IMR-90 (cell line): Measurements from ENCODE around the gene CDKN3. TPM values are rescaled to one million over a fixed set of nuclear protein-coding genes. Genes with fewer than 3 reads are reported as not detected.

ENCODE experiments used
- ATAC-seq: fragments of 200-7000 bp; cut with Tn5 transposase; 2 replicates; pipeline ENCODE4 v1.9.1; 2020; ENCODE audit warnings: low read depth, mild to moderate bottlenecking, moderate library complexity
- BruUV-seq: library from RNA; stranded (reverse); fragments of 400-500 nt; replicated peaks from 2 replicates; lab custom pipeline; 2021; lab: Mats Ljungman, UMichigan
- CTCF ChIA-PET: fragments of 300-600 bp; formaldehyde crosslinking; extraction: SDS; loops from one replicate; lab custom pipeline; 2021; ENCODE audit warnings: antibody characterized with exemption; lab: Yijun Ruan, JAX
- POLR2A ChIA-PET: fragments of 300-600 bp; sonication (Branson Sonifier 250); formaldehyde crosslinking; loops from one replicate; lab custom pipeline; 2022; ENCODE audit warnings: antibody characterized with exemption; ENCODE audit not compliant: unreplicated experiment; lab: Charles Lee
- DNase-seq: peaks from one replicate; pipeline ENCODE4 v3.0.0; 2013
- H2AFZ ChIP-seq: replicated peaks from 2 replicates; pipeline ENCODE3; 2013; ENCODE audit warnings: low read length, mild to moderate bottlenecking; ENCODE audit not compliant: poor library complexity
- H2AK5ac ChIP-seq: 2 replicates; pipeline ENCODE4 v1.6.1; 2013; ENCODE audit warnings: low read depth, low read length, inconsistent platforms
- H2AK9ac ChIP-seq: replicated peaks from 2 replicates; pipeline ENCODE3; 2013; ENCODE audit warnings: mild to moderate bottlenecking, low read depth, low read length, moderate library complexity; ENCODE audit not compliant: poor library complexity
- H2BK120ac ChIP-seq: 2 replicates; pipeline ENCODE4 v1.6.1; 2013; ENCODE audit warnings: low read depth, low read length, inconsistent platforms
- H2BK15ac ChIP-seq: 3 replicates; pipeline ENCODE4 v1.6.1; 2013; ENCODE audit warnings: low read depth, low read length, inconsistent platforms
- H2BK20ac ChIP-seq: 2 replicates; pipeline ENCODE4 v1.6.1; 2013; ENCODE audit warnings: low read depth, mild to moderate bottlenecking, inconsistent platforms, low read length, moderate library complexity
- H2BK5ac ChIP-seq: 2 replicates; pipeline ENCODE4 v1.6.1; 2013; ENCODE audit warnings: mild to moderate bottlenecking, low read depth, low read length, inconsistent platforms; ENCODE audit not compliant: poor library complexity, severe bottlenecking
- H3K14ac ChIP-seq: replicated peaks from 2 replicates; pipeline ENCODE4 v1.6.1; 2013; ENCODE audit warnings: low read depth, low read length, inconsistent platforms
- H3K18ac ChIP-seq: 2 replicates; pipeline ENCODE4 v1.6.1; 2013; ENCODE audit warnings: low read depth, low read length, control low read depth
- H3K23ac ChIP-seq: 2 replicates; pipeline ENCODE4 v1.6.1; 2013; ENCODE audit warnings: low read depth, low read length, inconsistent platforms
- H3K27ac ChIP-seq: 2 replicates; pipeline ENCODE4 v1.5.1; 2013; ENCODE audit warnings: mild to moderate bottlenecking, control low read depth, low read length; ENCODE audit not compliant: insufficient read depth
- H3K27me3 ChIP-seq: 2 replicates; pipeline ENCODE4 v1.6.1; 2013; ENCODE audit warnings: low read length; ENCODE audit not compliant: control insufficient read depth, insufficient read depth
- H3K36me3 ChIP-seq: 2 replicates; pipeline ENCODE4 v1.6.1; 2013; ENCODE audit warnings: low read length, mixed read lengths; ENCODE audit not compliant: control insufficient read depth, insufficient read depth
- H3K4ac ChIP-seq: 2 replicates; pipeline ENCODE4 v1.6.1; 2013; ENCODE audit warnings: low read depth, low read length, inconsistent platforms
- H3K4me1 ChIP-seq: 2 replicates; pipeline ENCODE4 v1.6.1; 2013; ENCODE audit warnings: low read length, mixed read lengths; ENCODE audit not compliant: control insufficient read depth, insufficient read depth
- H3K4me2 ChIP-seq: 2 replicates; pipeline ENCODE4 v1.6.1; 2013; ENCODE audit warnings: low read depth, mild to moderate bottlenecking, control low read depth, low read length, moderate library complexity
- H3K4me3 ChIP-seq: 2 replicates; pipeline ENCODE4 v1.5.1; 2013; ENCODE audit warnings: low read depth, mild to moderate bottlenecking, control low read depth, low read length, moderate library complexity; ENCODE audit not compliant: insufficient read depth
- H3K56ac ChIP-seq: 2 replicates; pipeline ENCODE4 v1.6.1; 2013; ENCODE audit warnings: low read length, inconsistent platforms; ENCODE audit not compliant: insufficient read depth; ENCODE audit errors: extremely low read depth
- H3K79me1 ChIP-seq, 2 experiments: 2 replicates each; pipeline ENCODE4 v1.6.1; 2013; ENCODE audit warnings: low read length in 2 of 2, inconsistent platforms in 1 of 2, low read depth in 1 of 2
- H3K9ac ChIP-seq: 2 replicates; pipeline ENCODE4 v1.6.1; 2013; ENCODE audit warnings: low read depth, low read length, control low read depth
- H3K9me1 ChIP-seq: 2 replicates; pipeline ENCODE4 v1.6.1; 2013; ENCODE audit warnings: low read length, inconsistent platforms; ENCODE audit not compliant: insufficient read depth
- H3K9me3 ChIP-seq: 2 replicates; pipeline ENCODE4 v1.6.1; 2013; ENCODE audit warnings: low read length; ENCODE audit not compliant: control insufficient read depth, insufficient read depth
- H4K20me1 ChIP-seq: 2 replicates; pipeline ENCODE4 v1.6.1; 2013; ENCODE audit warnings: low read length, inconsistent platforms; ENCODE audit not compliant: insufficient read depth
- H4K5ac ChIP-seq: 2 replicates; pipeline ENCODE4 v1.6.1; 2013; ENCODE audit warnings: mild to moderate bottlenecking, low read depth, low read length, control low read depth
- H4K8ac ChIP-seq, 2 experiments: 2 replicates each; pipeline ENCODE4 v1.6.1; 2013; ENCODE audit warnings: low read depth in 2 of 2, low read length in 2 of 2, control low read depth in 1 of 2, inconsistent platforms in 1 of 2
- H4K91ac ChIP-seq: 2 replicates; pipeline ENCODE4 v1.6.1; 2013; ENCODE audit warnings: low read depth, low read length, inconsistent platforms; ENCODE audit not compliant: insufficient read depth
- CEBPB ChIP-seq: IDR thresholded peaks from 2 replicates; pipeline ENCODE4 v1.6.1; 2012; ENCODE audit warnings: low read depth, low read length, improper control_type of control experiment
- CHD1 ChIP-seq: IDR thresholded peaks from 2 replicates; pipeline ENCODE4 v1.6.1; 2012; ENCODE audit warnings: low read depth, low read length, improper control_type of control experiment
- CTCF ChIP-seq: conservative IDR thresholded peaks from 2 replicates; pipeline ENCODE4 v1.5.1; 2012; ENCODE audit warnings: mild to moderate bottlenecking, low read depth, low read length, improper control_type of control experiment
- MAFK ChIP-seq: IDR thresholded peaks from 2 replicates; pipeline ENCODE4 v1.6.1; 2012; ENCODE audit warnings: low read depth, low read length, improper control_type of control experiment
- MAZ ChIP-seq: IDR thresholded peaks from 2 replicates; pipeline ENCODE4 v1.6.1; 2012; ENCODE audit warnings: low read depth, mild to moderate bottlenecking, low read length, improper control_type of control experiment, moderate library complexity, borderline replicate concordance
- MXI1 ChIP-seq: IDR thresholded peaks from 2 replicates; pipeline ENCODE4 v1.6.1; 2012; ENCODE audit warnings: low read depth, mild to moderate bottlenecking, low read length, moderate library complexity, borderline replicate concordance
- NFE2L2 ChIP-seq: fragments of 150-350 bp; IDR thresholded peaks from 2 replicates; pipeline ENCODE4 v1.6.1; 2016; ENCODE audit warnings: low read depth, mild to moderate bottlenecking, low read length
- RFX5 ChIP-seq: IDR thresholded peaks from 2 replicates; pipeline ENCODE4 v1.8.0; 2012; ENCODE audit warnings: low read depth, mild to moderate bottlenecking, low read length, moderate library complexity
- SMC3 ChIP-seq: fragments of 150-350 bp; IDR thresholded peaks from 2 replicates; pipeline ENCODE4 v1.6.1; 2016; ENCODE audit warnings: low read depth, mild to moderate bottlenecking, antibody characterized with exemption, low read length, moderate library complexity
- dilution Hi-C: fragments of 300-500 bp; cut with HindIII; formaldehyde crosslinking; loops from one replicate; pipeline ENCODE4 v1.14.3; 2018; ENCODE audit warnings: low sequenced_read_pairs; ENCODE audit not compliant: unreplicated experiment
- in situ Hi-C: fragments of 300-500 bp; cut with MboI; formaldehyde crosslinking; loops from 3 replicates; pipeline ENCODE4 v1.14.3; 2019; ENCODE audit warnings: low sequenced_read_pairs, inconsistent platforms, mixed read lengths
- intact Hi-C: fragments of 100-400 bp; cut with micrococcal nuclease; formaldehyde crosslinking; loops from 2 replicates; pipeline ENCODE4 v1.10.0; 2022
- polyA plus RNA-seq, 3 experiments: library from polyadenylated mRNA; depleted of rRNA; stranded (reverse); fragments of >200 nt; gene quantifications; 2 replicates each; pipeline ENCODE4 v1.2.3, GENCODE V29; 2012; ENCODE audit warnings: low replicate concordance in 1 of 3
- total RNA-seq: library from RNA; depleted of rRNA; stranded (reverse); fragments of >200 nt; gene quantifications from 2 replicates; pipeline ENCODE4 v1.2.3, GENCODE V29; 2012

The CDKN3 gene
- total and polyA plus RNA-seq, 2 of the 4 experiments (the other 2 are of a cell fraction) = 38.9 to 48.9 TPM

- no peak overlapping the region for H4K8ac ChIP-seq
- CTCF ChIA-PET = interaction anchor here (0.9 kb wide), 1 partner anchor 34 kb away, joined by 3 read pairs; no protein-coding TSS in a partner anchor
- BruUV-seq = no TSS peak
- H3K9me1 ChIP-seq = no peaks in the 10 kb centered on the region
- dilution Hi-C loops = no loop called here
- no peak overlapping the region for H2BK120ac ChIP-seq
- H3K4me1 ChIP-seq = no peaks in the 10 kb centered on the region; the same call in 1 of the 2 replicates
- H2BK5ac ChIP-seq = no peak overlapping the region
- POLR2A ChIA-PET = no interaction called here
- H3K36me3 ChIP-seq = no peaks in the 10 kb centered on the region
- H2BK15ac ChIP-seq = no peak overlapping the region
- H3K4me3 ChIP-seq = no peak overlapping the region
- H4K91ac ChIP-seq = no peak overlapping the region
- H2AK5ac ChIP-seq = no peak overlapping the region
- no peak overlapping the region for H4K5ac ChIP-seq
- ATAC-seq (no peak), DNase-seq (no peak)
- H3K56ac ChIP-seq = no peak overlapping the region
- no peak overlapping the region for H3K9ac ChIP-seq
- H3K9me3 ChIP-seq = no peaks in the 10 kb centered on the region
- TF ChIP-seq CTCF (no peak), MAFK (no peak), NFE2L2 (no peak), MAZ (no peak), CEBPB (no peak), SMC3 (no peak), CHD1 (no peak), RFX5 (no peak), MXI1 (no peak)
- no peak overlapping the region for H2BK20ac ChIP-seq
- H4K20me1 ChIP-seq = no peaks in the 10 kb centered on the region
- no peak overlapping the region for H2AK9ac ChIP-seq
- peaks cover 31% of the 10 kb centered on the region for H3K27me3 ChIP-seq
- no peak overlapping the region for H3K23ac ChIP-seq
- no peak overlapping the region for H2AFZ ChIP-seq
- H3K27ac ChIP-seq = no peak overlapping the region
- H3K79me1 ChIP-seq = no peaks in the 10 kb centered on the region
- no peak overlapping the region for H3K14ac ChIP-seq
- H3K4ac ChIP-seq = no peak overlapping the region
- intact Hi-C loops = no loop called here
- no peak overlapping the region for H3K18ac ChIP-seq
- in situ Hi-C loops = no loop called here
- H3K4me2 ChIP-seq = no peak overlapping the region
Observed at GRCh38 chr14:54381821-54382220, 15.0 kb upstream of the CDKN3 start.
